Activated CD8-positive, alpha-beta T cell treated with anti-CD3 and anti-CD28 coated beads, Interleukin-2, amount 10 ng/mL, durations not matched to agents 7 days and 5 days (primary cell): Measurements from ENCODE around the gene ISLR. TPM values are rescaled to one million over a fixed set of nuclear protein-coding genes. Genes with fewer than 3 reads are reported as not detected.
A peak's percentile ranks its signal among the peaks of the same experiment; 100 is the strongest.

Experiments used
- ATAC-seq: fragments of 150-1000 bp; cut with Tn5 transposase; one replicate; pipeline ENCODE4 v1.10.0; 2021; ENCODE audit warnings: moderate library complexity
- CTCF ChIA-PET: fragments of 350-600 bp; sonication (Branson Sonifier 250); formaldehyde crosslinking; loops from one replicate; lab custom pipeline; 2021; ENCODE audit warnings: antibody characterized with exemption; lab: Charles Lee
- POLR2A ChIA-PET: fragments of 350-600 bp; sonication (Branson Sonifier 250); formaldehyde crosslinking; loops from one replicate; lab custom pipeline; 2021; ENCODE audit warnings: antibody characterized with exemption; lab: Charles Lee
- DNase-seq: peaks from one replicate; pipeline ENCODE4 v3.0.0-alpha.2; 2020
- H3K27ac Mint-ChIP-seq: one replicate; pipeline ENCODE4 v1.8.0; 2021; ENCODE audit warnings: mild to moderate bottlenecking, mixed read lengths
- H3K27me3 Mint-ChIP-seq: one replicate; pipeline ENCODE4 v1.8.0; 2021; ENCODE audit warnings: low read depth, mixed read lengths
- H3K36me3 Mint-ChIP-seq: one replicate; pipeline ENCODE4 v1.8.0; 2021; ENCODE audit warnings: low read depth, mixed read lengths
- H3K4me1 Mint-ChIP-seq: one replicate; pipeline ENCODE4 v1.8.0; 2021; ENCODE audit warnings: low read depth, mixed read lengths
- H3K4me3 Mint-ChIP-seq: one replicate; pipeline ENCODE4 v1.8.0; 2021; ENCODE audit warnings: mild to moderate bottlenecking, mixed read lengths
- H3K9me3 Mint-ChIP-seq: one replicate; pipeline ENCODE4 v1.8.0; 2022; ENCODE audit warnings: mixed read lengths; ENCODE audit not compliant: insufficient read depth
- total RNA-seq, 2 experiments: library from RNA; stranded (reverse); gene quantifications; one replicate each; pipeline ENCODE4 v1.2.3, GENCODE V29; 2021

Gene ISLR
- not detected for total RNA-seq

- H3K36me3 Mint-ChIP-seq = no peaks in the 10 kb centered on the region
- ATAC-seq = no peak
- no peak within 1 kb of the TSS for H3K27ac Mint-ChIP-seq
- H3K4me1 Mint-ChIP-seq = no peaks in the 10 kb centered on the region
- DNase-seq = no peak
- ChIA-PET CTCF (no interaction called here), POLR2A (no interaction called here)
- peaks cover 2% of the 10 kb centered on the region for H3K27me3 Mint-ChIP-seq
- H3K4me3 Mint-ChIP-seq = no peak within 1 kb of the TSS
- no peaks in the 10 kb centered on the region for H3K9me3 Mint-ChIP-seq
These were observed at the start of gene ISLR for GRCh38 chr15:74173380-74174218. ISLR (plus strand) TSS chr15:74173710; CDS start chr15:74174859, 1,149 bp downstream.

DNA sequence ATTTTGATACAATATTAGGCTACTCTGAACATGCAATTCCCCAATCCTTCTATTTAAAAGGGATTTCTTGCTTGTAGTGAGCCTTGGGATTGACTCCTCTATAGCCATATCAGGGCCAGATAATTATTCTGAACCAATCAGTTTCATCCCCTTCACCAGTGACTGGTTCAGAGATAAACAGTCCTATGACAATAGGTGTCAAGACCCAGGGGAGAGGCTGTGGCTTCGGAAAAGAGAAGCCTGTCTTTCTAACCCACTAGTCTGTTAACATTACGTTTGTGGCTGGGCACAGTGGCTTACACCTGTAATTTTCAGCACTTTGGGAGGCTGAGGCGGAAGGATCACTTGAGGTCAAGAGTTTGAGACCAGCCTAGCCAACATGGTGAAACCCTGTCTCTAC, 49.3 kb upstream of the ISLR start:
- Mint-ChIP-seq H3K4me1 (peaks cover 20% of the 10 kb centered on the region), H3K36me3 (no peaks in the 10 kb centered on the region), H3K4me3 (no peak overlapping the region), H3K27me3 (peaks cover 38% of the 10 kb centered on the region), H3K27ac (no peak overlapping the region), H3K9me3 (no peaks in the 10 kb centered on the region)
- POLR2A ChIA-PET = no interaction called here
- CTCF ChIA-PET = interaction anchor here (0.9 to 3.2 kb wide), 2 partner anchors 183 to 198 kb away, joined by 3 to 25 read pairs; no protein-coding TSS in a partner anchor
- ATAC-seq = no peak
- DNase-seq = no peak

- no peak for ATAC-seq
- no peaks in the 10 kb centered on the region for H3K9me3 Mint-ChIP-seq
- H3K4me3 Mint-ChIP-seq = no peak overlapping the region
- H3K36me3 Mint-ChIP-seq = no peaks in the 10 kb centered on the region
- no peak overlapping the region for H3K27ac Mint-ChIP-seq
- POLR2A ChIA-PET = no interaction called here
- CTCF ChIA-PET = interaction anchor here (1.4 to 1.6 kb wide), 3 partner anchors 160 to 196 kb away, joined by 3 to 7 read pairs (median 7); no protein-coding TSS in a partner anchor
- no peak for DNase-seq
- peaks cover 25% of the 10 kb centered on the region for H3K4me1 Mint-ChIP-seq
- H3K27me3 Mint-ChIP-seq = peaks cover 43% of the 10 kb centered on the region
These were observed 48.8 kb upstream of the ISLR start for GRCh38 chr15:74124759-74125158.

DNA sequence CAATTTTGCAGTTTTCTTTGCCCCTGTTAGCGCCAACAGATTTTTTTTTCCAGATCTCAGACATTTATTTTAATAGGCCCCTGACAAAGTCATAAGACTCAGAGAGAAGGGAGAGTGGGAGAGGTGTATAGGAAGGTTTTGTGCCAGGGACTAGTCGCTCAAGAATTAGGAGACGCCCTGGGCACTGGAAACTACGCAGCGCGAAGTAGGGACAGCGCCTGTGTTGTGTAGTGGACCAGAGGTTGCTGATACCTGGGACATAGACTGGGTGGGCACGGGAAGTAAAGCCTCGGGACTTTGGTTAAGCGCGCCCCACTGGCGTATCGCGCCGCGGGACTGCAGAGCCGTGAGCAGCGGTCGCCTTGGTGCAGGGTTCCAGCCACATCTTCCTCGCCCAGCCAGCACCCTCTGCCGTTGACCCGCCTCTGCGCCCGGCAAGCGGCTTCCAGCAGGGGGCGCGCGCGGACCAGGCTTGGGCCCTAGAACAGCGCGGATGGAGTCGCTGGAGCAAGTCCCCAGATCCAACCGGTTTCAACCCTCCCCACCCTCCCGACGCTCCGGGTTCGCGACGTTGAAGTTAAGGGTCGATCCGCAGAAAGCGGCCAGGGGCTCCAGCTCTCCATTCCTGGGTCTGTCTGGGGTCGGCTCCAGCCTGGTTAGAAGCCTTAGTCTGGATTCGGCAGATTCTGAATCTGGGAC, 46.1 kb upstream of the ISLR start:
- POLR2A ChIA-PET = no interaction called here
- Mint-ChIP-seq H3K27ac (no peak overlapping the region), H3K4me3 (no peak overlapping the region), H3K9me3 (no peaks in the 10 kb centered on the region), H3K4me1 (peaks cover 26% of the 10 kb centered on the region), H3K36me3 (no peaks in the 10 kb centered on the region), H3K27me3 (peaks cover 56% of the 10 kb centered on the region)
- CTCF ChIA-PET = interaction anchor here (0.8 to 4.4 kb wide), 10 partner anchors 29 to 201 kb away, joined by 3 to 26 read pairs (median 4); no protein-coding TSS in a partner anchor
- ATAC-seq = peak; percentile 96
- DNase-seq = peak; percentile 90

DNA sequence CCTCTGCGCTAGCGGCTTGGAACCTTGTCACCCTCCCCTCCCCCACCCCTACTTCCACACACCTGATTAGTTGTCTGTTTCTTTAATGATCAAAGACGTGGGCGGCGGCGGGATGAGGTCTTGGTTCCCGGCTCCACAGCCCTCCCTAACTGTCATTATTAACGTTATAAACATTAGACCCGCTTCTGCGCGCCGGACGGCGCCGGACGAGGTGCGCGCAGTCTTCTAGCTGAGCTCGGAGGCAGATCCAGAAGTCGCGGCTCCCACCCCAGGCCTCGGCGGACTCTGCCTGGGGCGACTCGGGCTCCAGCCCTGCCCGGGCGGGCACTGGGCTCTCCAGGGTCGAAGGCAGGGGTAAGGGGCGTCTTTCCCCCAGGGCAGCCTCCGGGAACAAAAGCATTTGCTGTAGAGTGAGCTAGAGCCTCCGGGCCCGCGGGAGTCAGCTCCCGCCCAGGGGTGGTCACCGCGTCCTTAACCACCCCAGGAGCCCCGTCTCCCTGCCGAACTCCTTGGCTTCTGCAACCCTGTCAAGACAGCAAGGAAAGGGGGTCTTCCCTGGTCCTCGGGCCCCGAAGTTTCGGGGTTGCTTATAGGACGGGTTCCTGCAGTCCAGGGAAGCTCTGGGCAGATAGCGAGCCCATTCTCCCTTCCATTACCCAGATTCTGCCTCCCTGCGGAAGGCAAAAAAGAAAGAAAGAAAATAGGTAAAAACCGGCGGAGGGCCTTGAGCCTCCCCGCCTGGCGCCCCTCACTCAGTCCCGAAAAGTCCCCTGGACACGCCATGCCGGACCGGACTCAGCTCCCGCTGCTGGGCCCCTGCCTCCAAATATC, 45.3 kb upstream of the ISLR start:
- H3K4me1 Mint-ChIP-seq = peaks cover 22% of the 10 kb centered on the region
- no peak for ATAC-seq
- ChIA-PET CTCF (interaction anchor here (0.8 to 4.4 kb wide), 10 partner anchors 29 to 200 kb away, joined by 3 to 26 read pairs (median 4); no protein-coding TSS in a partner anchor), POLR2A (no interaction called here)
- H3K27ac Mint-ChIP-seq = no peak overlapping the region
- DNase-seq = no peak
- H3K9me3 Mint-ChIP-seq = no peaks in the 10 kb centered on the region
- H3K4me3 Mint-ChIP-seq = no peak overlapping the region
- no peaks in the 10 kb centered on the region for H3K36me3 Mint-ChIP-seq
- H3K27me3 Mint-ChIP-seq = peaks cover 62% of the 10 kb centered on the region

DNA sequence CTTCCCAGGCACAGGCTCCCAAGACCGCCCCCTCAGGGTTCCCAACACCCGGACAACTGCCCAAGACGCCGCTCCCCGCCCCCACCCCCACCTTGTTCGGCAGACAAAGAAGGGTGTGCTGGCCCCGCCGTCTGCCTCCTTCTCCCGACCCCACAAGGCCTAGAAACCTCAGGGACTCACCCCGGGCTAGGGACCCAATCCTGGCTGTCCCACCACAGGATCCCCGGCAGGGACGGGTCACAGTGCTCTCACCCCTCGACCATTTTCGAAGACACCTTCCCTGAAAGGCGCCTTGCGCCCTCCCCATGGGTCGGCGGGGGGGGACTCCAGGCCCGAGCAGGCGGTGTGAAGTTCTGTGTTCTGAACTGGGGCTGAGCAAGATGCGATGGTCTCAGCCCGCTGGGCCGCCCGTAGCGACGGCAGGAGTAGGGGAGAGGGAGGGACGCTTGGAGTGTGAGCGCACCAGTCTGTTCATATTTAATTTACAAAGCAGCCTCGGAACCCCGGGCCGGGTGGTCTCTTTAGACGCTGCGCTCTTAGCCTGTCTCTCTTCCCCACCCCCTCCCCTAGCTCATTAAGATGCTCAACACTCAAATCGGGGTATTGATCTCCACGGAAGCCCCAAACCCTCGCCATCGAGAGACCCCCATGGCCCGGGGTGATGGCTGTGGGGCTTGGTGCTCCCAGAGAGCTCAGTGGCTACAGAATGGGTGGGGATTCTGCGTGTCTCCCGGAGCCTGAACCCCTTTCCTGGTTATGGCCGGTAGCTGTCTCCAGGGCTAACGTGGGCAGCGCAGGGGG, 44.5 kb upstream of the ISLR start:
- peaks cover 68% of the 10 kb centered on the region for H3K27me3 Mint-ChIP-seq
- ChIA-PET POLR2A (interaction anchor here (0.6 kb wide), 1 partner anchor 191 kb away, joined by 3 read pairs; no protein-coding TSS in a partner anchor), CTCF (interaction anchor here (0.8 to 4.4 kb wide), 9 partner anchors 28 to 199 kb away, joined by 3 to 26 read pairs (median 5); no protein-coding TSS in a partner anchor)
- ATAC-seq = no peak
- no peaks in the 10 kb centered on the region for H3K36me3 Mint-ChIP-seq
- H3K4me3 Mint-ChIP-seq = no peak overlapping the region
- DNase-seq = no peak
- H3K9me3 Mint-ChIP-seq = no peaks in the 10 kb centered on the region
- H3K27ac Mint-ChIP-seq = no peak overlapping the region
- H3K4me1 Mint-ChIP-seq = peaks cover 20% of the 10 kb centered on the region

- DNase-seq (no peak), ATAC-seq (no peak)
- H3K27me3 Mint-ChIP-seq = peaks cover 73% of the 10 kb centered on the region
- H3K9me3 Mint-ChIP-seq = no peaks in the 10 kb centered on the region
- no peak overlapping the region for H3K4me3 Mint-ChIP-seq
- ChIA-PET CTCF (interaction anchor here (1.8 to 4.4 kb wide), 4 partner anchors 157 to 193 kb away, joined by 4 to 26 read pairs (median 17); no protein-coding TSS in a partner anchor), POLR2A (interaction anchor here (0.6 kb wide), 1 partner anchor 190 kb away, joined by 3 read pairs; no protein-coding TSS in a partner anchor)
- H3K27ac Mint-ChIP-seq = no peak overlapping the region
- peaks cover 20% of the 10 kb centered on the region for H3K4me1 Mint-ChIP-seq
- peaks cover 3% of the 10 kb centered on the region for H3K36me3 Mint-ChIP-seq
These were observed 43.8 kb upstream of the ISLR start for GRCh38 chr15:74129586-74130154.

DNA sequence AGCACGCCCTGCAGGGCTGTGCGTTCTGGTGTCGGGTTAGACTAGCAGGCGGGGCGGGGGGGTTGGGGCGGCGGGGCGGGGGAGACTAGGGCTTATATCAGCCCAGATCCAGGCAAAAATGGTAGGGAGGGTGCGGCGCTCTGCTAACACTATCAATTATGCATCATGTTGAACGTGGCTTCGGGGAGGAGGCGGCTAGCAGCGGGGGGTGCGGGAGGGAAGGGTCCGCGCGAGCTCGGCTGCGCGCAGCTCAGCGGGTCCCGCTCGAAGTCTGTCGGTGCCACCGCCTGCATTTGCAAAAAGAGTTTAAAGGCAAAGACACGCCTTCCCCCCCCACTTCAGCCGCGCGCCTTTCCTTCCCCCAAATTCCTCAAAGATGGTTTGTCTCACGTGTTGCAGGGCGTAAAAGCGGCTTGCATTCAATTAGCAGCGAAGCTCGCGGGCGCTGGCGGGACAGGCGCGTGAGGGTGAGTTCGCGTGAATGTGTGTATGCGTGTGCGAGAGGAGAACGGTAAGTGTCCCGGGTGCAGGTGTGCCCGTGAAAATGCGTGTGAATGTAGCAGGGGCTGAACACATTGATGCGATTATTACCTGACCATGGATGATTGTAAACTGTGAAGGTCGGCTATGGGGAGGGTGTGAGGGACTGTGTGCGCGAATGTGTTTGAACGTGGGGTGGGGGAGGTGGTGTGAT, 43.2 kb upstream of the ISLR start, which contains the start of gene ISLR2:
TSS of gene ISLR2 (plus strand) at position 432 of the 694 bp plus-strand sequence. CDS start 2,169 bp downstream, outside the sequence.
- ChIA-PET CTCF (interaction anchor here (1.8 to 4.4 kb wide), 4 partner anchors 157 to 192 kb away, joined by 4 to 26 read pairs (median 17); no protein-coding TSS in a partner anchor), POLR2A (no interaction called here)
- Mint-ChIP-seq H3K27me3 (peaks cover 78% of the 10 kb centered on the region), H3K4me3 (peak within 1 kb of the TSS; percentile 22), H3K9me3 (no peaks in the 10 kb centered on the region), H3K27ac (peak within 1 kb of the TSS; percentile 10), H3K4me1 (peaks cover 23% of the 10 kb centered on the region), H3K36me3 (peaks cover 6% of the 10 kb centered on the region)
- ATAC-seq = no peak
- no peak for DNase-seq

GRCh38 chr15:74130849-74131627, 42.5 kb upstream of the ISLR start:
- CTCF ChIA-PET = interaction anchor here (1.7 to 4.4 kb wide), 4 partner anchors 26 to 192 kb away, joined by 3 to 26 read pairs (median 6); no protein-coding TSS in a partner anchor
- Mint-ChIP-seq H3K4me1 (peaks cover 25% of the 10 kb centered on the region), H3K27me3 (peaks cover 79% of the 10 kb centered on the region), H3K4me3 (peak overlapping the region; percentile 22), H3K36me3 (peaks cover 6% of the 10 kb centered on the region), H3K27ac (peak overlapping the region; percentile 10), H3K9me3 (no peaks in the 10 kb centered on the region)
- no peak for DNase-seq
- no peak for ATAC-seq
- POLR2A ChIA-PET = no interaction called here
